GM18519 (cell line): ENCODE results near the gene GALNS.
A peak's percentile ranks its signal among the peaks of the same experiment; 100 is the strongest.
"Not testable (repeated sequence)": the region's sequence is repeated elsewhere in the genome, so short reads cannot be mapped to it uniquely, and the experiment has no call there.

Source experiments
- ATAC-seq: cut with Tn5 transposase; IDR thresholded peaks from one replicate; pipeline ENCODE4 v1.9.1; 2021; ENCODE audit warnings: mild to moderate bottlenecking, moderate library complexity; ENCODE audit not compliant: unreplicated experiment, low FRiP score

Gene GALNS

DNA sequence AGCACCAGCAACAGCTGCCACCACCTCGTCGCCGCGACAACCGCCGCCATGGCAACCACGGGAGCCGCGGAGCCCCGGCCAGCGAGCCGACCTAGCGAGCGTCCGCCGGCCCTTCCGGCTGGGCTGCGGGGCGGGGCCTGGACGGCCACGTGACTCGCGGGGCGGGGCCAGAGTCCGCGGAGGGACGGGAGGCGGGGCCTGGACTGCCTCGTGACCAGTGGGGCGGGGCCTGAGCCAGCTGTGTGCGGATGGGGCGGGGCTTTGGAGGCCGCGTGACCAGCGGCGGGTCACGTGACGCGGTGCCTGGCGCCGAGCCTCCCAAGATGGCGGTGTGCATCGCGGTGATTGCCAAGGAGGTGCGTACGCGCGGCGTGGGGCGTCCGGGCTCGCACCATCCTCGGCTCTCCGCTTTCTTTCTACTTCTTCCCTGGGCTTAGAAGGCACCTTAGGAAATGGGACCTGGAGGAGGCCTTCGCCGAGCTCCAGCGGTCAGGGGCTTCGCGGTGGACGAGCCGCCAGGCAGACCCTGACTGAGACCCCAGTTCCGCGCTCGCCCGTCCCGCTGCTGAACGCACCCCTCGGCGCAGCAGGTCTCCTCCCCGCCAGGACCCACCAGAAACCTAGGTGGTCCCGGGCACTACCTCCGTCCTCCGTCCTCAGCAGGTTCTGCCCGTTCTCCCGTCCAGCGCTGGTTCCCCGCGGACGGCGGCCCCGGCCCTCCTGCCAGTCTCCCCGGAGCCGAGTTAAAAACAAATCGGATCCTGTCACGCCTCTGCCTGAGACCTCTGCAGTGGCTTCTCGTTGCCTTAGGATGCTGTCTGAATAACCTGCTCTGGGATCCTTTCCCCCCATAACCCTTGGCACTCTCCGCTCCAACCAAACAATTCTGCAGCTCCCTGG, at the start of gene GALNS, which contains the start of gene TRAPPC2L:
Gene GALNS, minus strand, starts transcription at position 120 of the 900 bp plus-strand sequence. Its CDS starts 70 bp downstream, at position 50.
Gene TRAPPC2L, plus strand, starts transcription at position 300 of the 900 bp plus-strand sequence. Its CDS starts 24 bp downstream, at position 324.
- ATAC-seq: peak; percentile 58

DNA sequence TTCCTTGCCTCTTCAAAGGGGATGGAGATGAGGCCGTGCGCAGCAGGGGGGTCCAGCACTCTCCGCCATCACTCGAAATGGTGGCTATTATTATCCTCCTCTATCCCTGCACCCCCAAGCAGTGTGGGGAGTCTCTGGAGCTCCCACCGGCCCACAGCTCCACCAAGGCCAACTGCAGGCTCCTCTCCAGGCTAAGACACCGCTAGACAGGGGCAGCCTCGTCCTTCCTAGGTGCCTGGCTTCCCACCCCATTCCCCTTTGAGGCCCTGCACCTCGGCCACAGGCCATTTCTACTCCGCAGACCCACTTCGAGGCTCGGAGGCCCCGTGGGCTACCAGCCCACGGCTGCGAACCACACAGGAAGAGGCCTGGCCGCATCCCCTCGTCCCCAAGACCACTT, 49.3 kb upstream of the GALNS start:
- no peak for ATAC-seq

DNA sequence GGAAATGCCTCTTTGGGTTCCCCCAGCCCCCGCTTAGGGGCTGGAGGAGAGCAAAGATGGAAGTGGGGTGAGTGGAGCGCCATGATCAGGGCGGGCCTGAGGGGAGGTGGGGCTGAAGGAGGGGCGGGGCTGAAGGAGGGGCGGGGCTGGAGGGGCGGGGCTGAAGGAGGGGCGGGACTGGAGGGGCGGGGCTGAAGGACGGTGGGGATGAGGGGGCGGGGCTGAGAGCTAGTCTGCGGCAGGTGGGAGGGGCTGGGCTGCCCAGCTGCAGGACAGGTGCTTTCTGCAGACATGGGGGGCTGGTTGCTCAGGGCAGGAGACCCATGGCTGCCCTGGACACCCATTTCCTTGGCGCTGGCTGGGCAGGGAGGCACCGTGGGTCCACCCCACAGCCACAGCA, 48.8 kb upstream of the GALNS start:
- ATAC-seq: no peak

DNA sequence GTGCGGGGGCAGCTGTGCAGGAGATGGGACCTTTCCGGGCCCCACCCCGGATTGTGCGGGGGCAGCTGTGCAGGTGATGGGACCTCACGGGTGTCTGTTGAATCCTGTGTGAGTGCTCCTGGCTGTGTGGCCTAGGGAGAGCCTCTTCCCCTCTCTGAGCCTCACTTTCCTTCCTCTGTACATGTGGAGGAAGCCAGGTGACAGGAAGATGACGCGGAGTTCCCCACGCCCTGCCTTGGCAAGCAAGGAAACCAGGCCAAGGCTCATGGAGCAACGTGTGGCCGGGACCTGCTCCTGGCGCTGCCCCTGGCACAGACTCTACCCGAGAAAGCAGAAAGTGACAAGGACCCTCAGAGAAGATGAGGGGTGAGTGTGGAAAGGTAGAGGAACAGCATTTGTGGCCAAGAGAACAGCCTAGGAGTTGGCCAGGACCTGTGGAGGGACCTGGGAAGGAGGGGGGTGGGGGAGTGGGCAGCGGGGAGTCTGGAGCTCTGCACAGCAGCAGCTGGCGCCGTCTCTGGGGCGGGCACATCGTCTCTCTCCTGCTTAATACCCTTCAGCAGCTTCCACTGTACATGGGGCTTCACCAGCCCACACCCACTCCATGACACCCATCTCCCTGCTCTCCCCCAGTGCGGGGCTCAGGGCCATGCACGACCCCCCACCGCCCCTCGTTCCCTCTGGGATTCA, 48.1 kb upstream of the GALNS start:
- ATAC-seq: no peak

- no peak for ATAC-seq
Measured at GRCh38 chr16:88903267-88903666, 46.5 kb upstream of the GALNS start.

DNA sequence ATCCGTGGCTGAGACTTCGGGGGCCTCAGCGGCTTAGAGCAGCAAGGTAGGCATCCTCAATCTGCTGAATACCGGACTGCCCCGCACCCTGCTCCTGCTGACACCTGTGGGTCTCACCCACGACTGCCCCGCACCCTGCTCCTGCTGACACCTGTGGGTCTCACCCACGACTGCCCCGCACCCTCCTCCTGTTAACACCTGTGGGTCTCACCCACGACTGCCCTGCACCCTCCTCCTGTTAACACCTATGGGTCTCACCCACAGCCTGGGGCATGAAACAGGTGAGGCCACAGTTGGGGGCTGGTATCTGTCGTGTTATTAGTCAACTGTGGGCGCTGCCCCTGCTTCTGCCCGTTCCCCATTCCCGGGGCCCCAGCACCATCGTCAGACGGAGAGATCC, 46.0 kb upstream of the GALNS start:
- ATAC-seq: no peak

- no peak for ATAC-seq
Measured at GRCh38 chr16:88901718-88902337, 45.1 kb upstream of the GALNS start.

DNA sequence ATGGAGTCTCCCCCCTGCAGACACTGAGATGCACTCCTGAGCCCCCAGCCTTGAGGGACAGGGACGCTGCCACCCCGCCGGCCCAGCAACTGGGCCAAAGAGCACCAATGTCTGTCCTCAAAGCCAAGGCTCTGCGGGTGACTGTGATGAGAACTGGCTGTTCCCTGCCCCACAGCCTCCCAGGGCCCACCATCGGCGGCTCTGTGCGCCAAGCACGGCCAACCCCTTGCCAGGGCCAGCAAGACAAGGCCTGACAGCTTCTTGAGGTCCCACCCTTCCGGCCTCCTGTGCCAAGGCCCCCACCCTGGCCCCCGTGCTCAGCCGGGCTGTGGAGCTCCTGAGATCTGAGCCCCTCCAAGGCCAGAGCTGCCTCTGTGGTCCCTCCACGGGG, 43.9 kb upstream of the GALNS start:
- ATAC-seq: no peak

- ATAC-seq: no peak
Measured at GRCh38 chr16:88899901-88900661, 43.3 kb upstream of the GALNS start.

GRCh38 chr16:88897696-88898425, 41.1 kb upstream of the GALNS start:
- ATAC-seq: no peak

GRCh38 chr16:88896238-88897070, 39.7 kb upstream of the GALNS start:
- no peak for ATAC-seq

DNA sequence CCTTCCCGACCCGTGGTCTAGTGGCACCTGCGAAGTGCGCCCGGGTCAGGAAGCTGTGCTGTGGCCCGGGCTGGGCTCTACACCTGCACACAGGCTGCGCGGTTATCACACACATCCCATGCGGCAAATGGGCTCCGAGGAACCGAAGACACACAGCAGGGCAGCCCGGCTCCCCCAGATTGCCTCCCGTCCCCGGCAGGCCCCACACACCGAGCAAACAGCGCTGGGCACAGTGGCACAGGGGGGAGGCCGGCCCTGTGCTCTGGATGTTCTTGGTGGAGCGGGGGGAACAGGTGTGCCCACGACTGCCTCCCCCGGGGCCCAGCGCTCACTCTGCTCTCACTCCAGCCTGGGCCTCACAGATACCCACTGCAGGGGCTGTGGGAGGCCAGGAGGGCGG, 38.6 kb upstream of the GALNS start:
- no peak for ATAC-seq

DNA sequence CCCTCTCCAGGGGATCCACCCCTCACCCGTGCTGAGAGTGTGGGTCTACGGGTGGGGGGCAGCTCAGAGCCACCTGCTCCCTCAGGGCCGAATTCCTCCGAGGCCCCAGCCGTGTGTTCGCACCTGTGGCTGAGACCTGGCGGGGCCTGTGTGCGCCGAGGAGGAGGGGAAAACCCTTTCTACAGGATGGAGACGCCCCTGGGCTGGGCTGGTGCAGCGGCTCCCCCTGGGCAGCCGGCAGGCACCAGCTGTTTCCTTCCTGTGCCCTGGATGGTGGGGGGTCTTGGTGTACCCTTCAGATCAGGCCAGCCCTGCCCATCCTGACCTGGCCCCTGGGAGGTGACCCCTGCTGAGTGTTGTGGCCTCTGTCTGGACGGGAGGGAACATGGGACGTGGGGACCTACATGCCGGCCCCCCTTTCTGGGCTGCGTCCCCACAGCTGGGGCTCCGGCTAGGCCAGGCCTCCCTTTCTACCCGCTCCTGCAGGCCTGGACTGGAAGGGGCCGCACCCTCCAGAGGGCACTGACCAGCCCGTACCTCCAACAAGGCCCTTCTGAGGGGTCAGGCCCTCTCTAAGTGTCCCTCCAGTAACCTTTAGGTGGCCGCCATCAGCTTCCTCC, 38.0 kb upstream of the GALNS start:
- no peak for ATAC-seq

DNA sequence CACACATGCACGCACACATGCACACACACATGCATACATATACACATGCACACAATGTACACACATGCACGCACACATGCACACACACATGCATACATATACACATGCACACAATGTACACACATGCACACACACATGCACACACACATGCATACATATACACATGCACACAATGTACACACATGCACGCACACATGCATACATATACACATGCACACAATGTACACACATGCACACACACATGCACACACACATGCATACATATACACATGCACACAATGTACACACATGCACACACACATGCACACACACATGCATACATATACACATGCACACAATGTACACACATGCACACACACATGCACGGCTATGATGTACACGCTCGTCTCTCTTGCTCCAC, 37.5 kb upstream of the GALNS start:
- ATAC-seq: not testable (repeated sequence)

- ATAC-seq: no peak
Measured at GRCh38 chr16:88893127-88893968, 36.6 kb upstream of the GALNS start.

- ATAC-seq: no peak
Measured at GRCh38 chr16:88892065-88892464, 35.3 kb upstream of the GALNS start.

GRCh38 chr16:88891083-88891482, 34.3 kb upstream of the GALNS start:
- no peak for ATAC-seq
